ENCODE measurements around the gene AREL1.
"Not testable (repeated sequence)": the region's sequence is repeated elsewhere in the genome, so short reads cannot be mapped to it uniquely, and the experiment has no call there.

AREL1 gene, protein sequence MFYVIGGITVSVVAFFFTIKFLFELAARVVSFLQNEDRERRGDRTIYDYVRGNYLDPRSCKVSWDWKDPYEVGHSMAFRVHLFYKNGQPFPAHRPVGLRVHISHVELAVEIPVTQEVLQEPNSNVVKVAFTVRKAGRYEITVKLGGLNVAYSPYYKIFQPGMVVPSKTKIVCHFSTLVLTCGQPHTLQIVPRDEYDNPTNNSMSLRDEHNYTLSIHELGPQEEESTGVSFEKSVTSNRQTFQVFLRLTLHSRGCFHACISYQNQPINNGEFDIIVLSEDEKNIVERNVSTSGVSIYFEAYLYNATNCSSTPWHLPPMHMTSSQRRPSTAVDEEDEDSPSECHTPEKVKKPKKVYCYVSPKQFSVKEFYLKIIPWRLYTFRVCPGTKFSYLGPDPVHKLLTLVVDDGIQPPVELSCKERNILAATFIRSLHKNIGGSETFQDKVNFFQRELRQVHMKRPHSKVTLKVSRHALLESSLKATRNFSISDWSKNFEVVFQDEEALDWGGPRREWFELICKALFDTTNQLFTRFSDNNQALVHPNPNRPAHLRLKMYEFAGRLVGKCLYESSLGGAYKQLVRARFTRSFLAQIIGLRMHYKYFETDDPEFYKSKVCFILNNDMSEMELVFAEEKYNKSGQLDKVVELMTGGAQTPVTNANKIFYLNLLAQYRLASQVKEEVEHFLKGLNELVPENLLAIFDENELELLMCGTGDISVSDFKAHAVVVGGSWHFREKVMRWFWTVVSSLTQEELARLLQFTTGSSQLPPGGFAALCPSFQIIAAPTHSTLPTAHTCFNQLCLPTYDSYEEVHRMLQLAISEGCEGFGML

DNA sequence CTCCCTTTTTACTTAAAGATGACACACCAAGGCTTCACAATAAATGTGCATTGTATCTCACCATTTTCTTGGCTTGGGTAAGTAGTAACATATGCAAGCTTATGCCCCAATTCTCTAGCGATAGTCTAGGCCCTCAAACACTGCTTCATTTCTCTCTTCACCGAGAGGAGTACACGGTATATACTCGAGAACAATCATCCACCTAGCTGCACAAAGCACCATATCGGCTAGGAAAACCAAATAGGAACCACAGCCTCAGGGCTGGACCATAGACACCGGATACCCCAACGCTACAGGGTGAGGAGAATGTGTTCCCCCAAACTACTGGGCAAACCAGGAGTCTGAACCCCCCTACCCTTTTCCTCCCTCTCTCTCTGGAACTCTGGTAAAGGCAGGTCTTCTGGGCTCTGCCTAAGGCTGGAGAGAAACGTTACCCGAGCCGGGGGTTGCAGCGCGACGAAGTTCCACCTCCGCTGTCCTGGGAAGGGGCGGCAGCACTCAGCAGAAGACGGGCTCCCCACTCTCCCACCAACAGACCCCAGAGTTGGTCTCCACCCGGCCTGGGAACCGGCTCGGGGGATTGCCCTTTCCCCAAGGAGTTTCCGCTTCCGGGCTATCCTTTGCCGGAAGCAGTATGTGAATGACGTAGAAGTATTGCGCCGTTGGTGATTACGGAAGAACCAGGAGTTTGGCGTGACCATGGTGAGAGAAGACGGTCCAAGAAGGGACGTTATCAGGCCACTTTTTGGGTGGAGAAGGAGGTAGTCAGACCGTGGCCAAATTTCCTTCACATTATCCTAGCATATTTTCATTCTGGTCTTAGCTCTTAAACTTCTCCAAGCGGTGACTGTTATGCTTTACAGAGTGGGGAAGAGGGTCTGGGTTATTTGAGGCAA lies at the start of gene AREL1, which contains the start of gene FCF1:
Gene AREL1, minus strand, starts transcription at position 582 of the 896 bp plus-strand sequence. CDS start 27,465 bp downstream, outside the sequence.
Gene FCF1, plus strand, starts transcription at position 646 of the 896 bp plus-strand sequence. Its CDS starts 54 bp downstream, at position 700.
- DNase-seq (ENCODE audit: low read depth) = peak; percentile 65

DNA sequence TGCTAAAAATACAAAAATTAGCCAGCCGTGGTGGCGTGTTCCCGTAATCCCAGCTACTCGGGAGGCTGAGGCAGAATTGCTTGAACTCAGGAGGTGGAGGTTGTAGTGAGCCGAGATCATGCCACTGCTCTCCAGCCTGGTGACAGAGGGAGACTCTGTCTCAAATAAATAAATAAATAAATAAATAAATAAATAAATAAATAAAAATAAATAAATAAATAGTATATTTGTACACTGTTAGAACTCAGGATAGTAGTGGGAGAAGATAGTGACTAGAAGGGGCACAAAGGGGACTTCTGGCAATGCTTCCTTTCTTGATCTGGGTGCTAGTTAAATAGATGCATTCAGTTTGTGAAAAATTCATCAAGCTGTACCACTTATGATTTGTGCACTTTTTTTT lies 45.6 kb upstream of the AREL1 start:
- DNase-seq (ENCODE audit: low read depth) = not testable (repeated sequence)

DNA sequence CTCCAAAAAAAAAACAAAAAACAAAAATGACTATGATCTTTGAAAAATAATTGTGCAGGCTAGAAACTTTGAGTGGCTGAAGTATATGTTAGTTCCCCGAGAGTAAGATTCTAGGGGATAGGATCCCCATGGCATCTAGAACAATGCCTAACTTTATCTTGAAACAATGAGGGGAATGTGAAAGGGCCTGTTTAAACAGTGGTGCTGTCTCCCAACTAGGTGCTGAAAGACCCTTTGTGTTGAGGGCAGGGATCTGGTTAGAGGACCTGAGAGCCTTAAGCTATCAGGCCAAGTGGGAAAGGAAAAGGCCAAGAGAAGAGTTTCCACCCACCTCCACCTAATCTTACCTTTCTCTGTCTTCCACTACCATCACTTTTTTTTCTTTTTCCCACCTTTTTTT lies 43.4 kb upstream of the AREL1 start:
- DNase-seq (ENCODE audit: low read depth) = no peak

DNA sequence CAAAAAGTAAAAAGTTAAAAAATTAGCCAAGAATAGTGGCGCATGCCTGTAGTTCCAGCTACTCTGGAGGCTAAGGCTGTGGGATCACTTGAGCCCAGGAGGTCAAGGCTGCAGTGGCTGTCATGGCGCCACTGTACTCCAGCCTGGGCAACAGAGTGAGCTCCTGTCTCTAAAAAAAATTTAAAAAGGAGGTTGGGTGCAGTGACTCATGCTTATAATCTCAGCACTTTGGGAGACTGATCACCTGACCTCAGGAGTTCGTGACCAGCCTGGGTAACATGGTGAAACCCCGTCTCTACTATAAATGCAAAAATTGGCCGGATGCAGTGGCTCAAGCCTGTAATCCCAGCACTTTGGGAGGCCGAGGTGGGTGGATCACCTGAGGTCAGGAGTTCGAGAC lies 42.0 kb upstream of the AREL1 start:
- DNase-seq (ENCODE audit: low read depth) = no peak

DNA sequence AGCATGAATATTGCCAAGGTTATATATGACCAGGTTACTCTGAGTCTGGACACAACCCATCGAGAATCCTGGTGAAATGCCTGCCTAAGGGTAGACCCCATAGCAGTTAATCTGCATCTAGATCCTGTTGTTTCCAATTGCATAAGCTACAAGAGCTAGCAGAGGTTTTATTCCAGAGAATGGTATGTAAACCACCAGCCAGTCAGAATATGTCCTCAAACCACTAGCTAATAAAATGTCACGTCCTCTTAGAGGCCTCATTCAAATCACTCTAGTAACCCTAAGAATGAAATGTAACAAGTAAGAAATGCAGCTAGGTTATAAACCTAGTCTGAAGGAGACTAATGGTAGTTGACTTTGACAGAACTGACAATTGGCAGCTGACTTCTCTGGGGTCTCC lies 41.3 kb upstream of the AREL1 start:
- DNase-seq (ENCODE audit: low read depth) = no peak

DNA sequence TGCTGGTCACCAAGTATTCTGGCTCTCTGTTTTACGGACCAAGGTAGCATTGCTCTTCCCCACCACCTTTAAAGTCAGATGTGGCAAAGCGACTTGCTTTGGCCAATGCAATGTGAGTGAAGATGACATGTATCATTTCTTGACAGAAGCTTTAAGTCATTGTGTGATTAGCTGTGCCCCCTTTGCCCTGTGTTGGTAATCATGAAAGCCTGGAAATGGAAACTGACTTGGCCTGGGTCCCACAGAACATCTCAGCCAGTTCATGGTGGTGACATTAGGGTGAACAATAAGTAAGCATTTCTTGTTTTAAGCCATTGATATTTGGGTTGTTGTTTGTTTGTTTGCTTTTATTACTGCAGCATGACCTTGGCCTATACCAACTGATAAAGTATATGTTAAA lies 34.4 kb upstream of the AREL1 start:
- DNase-seq (ENCODE audit: low read depth) = no peak

DNA sequence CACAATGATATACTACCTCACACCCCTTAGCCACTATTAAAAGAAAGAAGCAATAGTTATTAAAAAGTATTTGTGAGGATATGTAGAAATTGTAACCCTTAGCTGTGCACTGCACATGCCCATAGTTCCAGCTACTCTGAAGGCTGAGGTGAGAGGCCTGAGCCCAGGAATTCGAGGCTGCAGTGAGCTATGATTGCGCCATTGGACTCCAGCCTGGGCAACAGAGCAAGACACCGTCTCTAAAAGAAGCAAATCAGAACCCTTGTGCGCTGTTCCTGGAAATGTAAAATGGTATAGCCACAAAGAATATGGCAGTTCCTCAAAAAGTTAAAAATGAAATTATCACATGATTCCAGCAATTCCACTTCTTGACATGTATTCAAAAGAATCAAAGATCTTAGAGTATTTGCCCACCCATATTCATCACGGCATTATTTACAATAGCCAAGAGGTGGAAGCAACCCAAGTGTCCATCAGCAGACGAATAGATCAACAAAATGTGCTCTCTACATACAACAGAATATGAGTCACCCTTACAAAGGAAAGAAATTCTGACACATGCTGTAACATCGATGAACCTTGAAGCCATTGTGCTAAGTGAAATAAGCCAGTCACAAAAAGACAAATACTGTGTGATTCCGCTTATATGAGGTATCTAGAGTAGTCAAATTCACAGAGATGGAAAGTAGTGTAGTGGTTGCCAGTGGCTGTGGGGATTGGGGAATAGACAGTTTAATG lies 26.6 kb upstream of the AREL1 start:
- no peak for DNase-seq (ENCODE audit: low read depth)

DNA sequence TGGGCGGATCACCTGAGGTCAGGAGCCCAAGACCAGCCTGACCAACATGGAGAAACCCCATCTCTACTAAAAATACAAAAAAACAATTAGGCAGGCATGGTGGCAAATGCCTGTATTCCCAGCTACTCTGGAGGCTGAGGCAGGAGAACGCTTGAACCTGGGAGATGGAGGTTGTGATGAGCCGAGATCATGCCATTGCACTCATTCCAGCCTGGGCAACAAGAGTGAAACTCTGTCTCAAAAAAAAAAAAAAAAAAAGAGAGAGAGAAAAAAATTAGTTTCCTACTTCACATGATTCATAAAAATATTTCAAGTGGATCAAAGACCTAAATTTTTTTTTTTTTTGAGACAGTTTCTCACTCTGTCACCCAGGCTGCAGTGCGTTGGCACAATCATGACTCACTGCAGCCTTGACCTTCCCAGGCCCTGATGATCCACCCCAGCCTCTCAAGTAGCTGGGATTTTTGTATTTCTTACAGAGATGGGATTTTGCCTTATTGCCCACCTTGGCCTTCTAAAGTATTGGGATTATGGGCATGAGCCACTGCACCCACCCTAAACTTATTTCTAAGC lies 25.0 kb upstream of the AREL1 start:
- DNase-seq (ENCODE audit: low read depth) = no peak

DNA sequence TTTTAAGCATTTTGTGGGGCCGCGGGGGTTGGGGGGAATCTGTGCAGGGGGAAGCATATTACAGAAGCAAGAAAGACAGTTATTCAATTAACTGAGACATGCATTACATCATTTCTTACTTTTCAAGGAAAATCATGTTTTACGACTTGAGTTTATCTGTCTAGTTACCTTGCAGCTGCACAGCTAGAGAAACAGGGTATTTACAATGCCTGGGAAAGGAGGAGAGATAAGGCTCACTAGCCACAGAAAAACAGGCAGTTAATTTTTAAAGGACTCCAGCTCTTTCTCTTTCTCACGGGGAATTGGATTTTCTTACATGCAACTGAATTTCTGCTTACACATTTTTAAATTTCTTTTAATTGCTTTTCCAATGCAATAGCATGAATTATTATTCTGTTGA lies 22.2 kb upstream of the AREL1 start:
- DNase-seq (ENCODE audit: low read depth) = no peak

DNA sequence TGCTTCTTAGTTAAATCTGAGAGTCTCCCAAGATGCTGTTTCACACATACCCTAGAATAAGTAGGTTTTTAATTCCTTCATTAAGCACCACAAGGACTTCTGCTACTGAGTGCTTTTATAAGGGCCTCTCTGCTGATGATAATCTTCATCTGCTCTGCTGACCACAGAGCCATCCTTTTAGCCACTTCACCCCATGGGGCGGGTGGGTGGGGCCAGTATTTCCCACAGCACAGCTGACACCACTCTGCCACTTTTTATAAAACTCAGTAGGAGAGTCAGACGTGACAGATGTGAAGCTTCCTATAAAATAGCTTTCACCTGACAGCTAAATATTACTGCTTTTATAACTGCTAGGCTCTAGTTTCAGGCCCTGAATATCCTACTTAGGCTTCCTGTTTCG lies 20.3 kb upstream of the AREL1 start:
- no peak for DNase-seq (ENCODE audit: low read depth)

DNA sequence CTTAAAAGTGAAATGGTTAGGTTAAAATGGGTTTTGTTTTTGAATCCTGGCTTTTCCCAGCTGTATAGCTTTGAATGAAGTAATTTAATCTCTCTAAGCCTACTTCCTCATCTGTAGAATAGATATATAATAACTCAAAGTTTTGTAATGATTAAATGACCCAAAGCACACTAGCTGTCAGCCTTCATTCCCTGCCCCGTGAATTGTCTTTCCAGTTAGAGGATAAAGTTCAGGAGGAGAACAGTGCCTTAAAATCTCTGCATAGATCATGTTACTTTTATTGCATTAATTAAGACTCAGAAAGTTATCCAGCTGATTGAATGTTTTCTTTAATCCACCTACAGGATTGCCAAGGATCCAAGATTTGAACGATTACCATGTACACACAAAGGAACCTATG lies 19.5 kb upstream of the AREL1 start:
- DNase-seq (ENCODE audit: low read depth) = no peak

DNA sequence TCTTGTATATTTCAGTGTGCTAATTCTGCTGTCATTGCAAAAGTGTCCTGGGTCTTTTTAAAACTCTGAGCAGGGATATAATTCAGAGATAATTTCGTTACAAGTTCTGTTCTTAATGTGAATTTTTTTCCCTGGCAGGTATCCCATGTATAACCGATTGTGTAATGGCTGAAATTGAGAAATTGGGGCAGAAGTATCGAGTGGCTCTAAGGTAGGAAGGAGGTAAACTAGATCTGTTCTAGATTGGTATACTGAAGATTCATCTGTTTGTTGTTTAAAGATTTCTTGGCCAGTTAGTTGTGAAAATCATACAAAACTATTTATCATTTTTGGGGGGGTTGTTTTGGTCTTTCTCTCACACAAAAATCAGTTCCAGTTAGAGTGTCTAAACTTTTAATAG lies 10.3 kb upstream of the AREL1 start:
- no peak for DNase-seq (ENCODE audit: low read depth)

DNA sequence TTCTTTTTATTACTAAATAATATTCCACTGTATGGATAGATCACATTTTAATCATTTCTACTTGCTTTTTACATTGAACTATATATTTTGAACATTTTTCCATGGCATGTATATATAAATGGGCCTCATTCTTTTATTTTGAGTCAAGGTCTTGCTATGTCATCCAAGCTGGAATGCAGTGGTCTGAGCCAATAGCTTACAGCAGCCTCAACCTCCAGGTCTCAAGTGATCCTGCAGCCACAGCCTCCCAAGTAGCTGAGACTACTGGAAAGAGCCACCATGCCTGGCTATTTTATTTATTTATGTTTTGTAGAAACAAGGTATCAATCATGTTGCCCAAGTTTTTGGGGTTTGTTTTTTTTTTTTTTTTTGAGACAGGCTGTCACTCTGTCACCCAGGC lies 7.6 kb upstream of the AREL1 start:
- no peak for DNase-seq (ENCODE audit: low read depth)

DNA sequence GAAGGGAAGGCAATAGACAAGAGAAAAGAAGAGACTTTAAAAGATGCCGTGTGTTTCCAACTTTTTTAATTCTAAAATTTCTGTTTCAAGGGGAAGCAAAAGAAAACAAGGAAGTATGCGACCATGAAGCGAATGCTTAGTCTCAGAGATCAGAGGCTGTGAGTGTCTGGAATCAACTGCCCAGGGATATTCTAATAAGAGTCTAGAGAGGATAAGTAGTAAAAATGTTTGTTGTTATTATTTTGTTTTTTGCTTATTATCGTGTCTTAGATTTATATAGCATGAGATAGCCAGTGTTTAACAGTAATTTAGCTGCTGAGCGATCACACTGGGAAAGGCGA lies 485 bp upstream of the AREL1 start:
- no peak for DNase-seq (ENCODE audit: low read depth)

DNA sequence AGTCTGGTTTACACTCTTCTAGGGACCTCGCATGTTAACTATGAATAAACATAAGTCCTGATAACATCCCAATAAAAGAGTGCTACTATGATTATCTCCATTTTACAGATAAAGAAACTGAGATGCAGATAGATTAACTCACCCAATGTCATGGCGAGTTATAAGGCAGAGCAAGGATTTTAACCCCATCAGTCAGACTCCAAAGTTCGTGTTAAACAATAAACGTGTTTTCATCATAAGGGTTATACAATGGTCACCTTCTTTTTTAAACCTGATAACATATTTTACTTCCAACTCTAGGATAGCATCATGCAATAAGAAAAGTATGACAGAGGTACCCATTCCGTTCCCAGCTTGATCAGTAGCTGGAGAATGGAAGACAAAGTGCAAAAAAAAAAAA lies 1.2 kb downstream of the AREL1 start:
- no peak for DNase-seq (ENCODE audit: low read depth)

DNA sequence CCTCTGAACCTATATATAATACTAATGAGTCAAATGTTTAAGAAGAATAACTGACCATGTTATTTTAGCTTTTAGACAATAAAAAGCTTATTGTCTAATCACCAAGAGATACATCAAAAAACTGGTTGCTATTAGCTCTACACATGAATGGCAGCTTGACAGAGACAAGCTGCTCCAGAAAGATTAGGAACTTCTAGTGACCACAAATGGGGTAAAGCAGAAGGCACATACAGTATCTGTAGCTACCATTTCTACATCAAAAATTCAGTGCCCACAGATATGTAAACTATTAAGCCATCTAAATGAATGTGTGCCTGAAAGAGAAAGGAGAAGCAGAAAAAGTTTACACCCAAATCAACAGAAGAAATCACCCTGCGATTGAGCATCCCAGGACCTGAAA lies 2.4 kb downstream of the AREL1 start:
- no peak for DNase-seq (ENCODE audit: low read depth)

DNA sequence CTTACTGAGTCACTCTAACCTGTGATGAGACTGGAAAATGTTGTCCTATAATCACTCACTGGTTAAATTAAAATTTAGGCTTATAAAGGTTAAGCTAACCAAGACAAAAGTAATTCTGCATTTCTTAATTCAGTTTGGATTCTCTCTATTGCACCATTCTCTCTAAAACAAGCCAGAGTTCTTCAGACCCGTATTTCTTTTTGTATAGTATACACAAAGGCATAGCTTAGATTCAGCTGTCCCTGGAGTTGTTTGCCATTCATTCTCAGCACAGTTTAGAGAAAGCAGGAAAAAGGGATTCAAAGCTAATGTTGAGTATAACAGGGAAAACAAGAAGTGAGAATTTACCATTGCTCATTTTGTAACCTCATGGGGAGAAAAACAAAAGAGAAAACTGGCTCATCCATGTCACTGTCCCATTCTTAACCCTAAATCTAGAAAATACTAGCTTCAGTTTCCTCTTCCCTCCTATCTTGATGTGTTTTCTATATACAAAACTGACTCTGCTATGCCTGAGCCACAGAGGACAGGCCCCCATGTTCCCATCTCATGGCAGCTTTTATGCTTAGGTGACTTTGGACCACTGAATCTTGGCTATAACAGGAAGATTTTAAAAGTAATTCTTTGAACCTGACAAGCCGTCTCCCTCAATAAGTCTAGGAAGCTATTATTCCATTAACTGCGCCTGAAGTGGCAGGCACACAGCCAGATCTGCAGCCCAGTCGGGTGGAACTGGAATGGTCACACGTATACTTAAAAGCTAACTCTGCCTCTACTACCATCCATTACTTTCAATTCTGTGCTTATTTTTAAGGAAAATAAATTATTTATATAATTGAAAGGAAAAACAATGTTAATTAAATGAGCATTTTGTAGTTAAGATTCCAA lies 7.0 kb downstream of the AREL1 start:
- DNase-seq (ENCODE audit: low read depth) = no peak

DNA sequence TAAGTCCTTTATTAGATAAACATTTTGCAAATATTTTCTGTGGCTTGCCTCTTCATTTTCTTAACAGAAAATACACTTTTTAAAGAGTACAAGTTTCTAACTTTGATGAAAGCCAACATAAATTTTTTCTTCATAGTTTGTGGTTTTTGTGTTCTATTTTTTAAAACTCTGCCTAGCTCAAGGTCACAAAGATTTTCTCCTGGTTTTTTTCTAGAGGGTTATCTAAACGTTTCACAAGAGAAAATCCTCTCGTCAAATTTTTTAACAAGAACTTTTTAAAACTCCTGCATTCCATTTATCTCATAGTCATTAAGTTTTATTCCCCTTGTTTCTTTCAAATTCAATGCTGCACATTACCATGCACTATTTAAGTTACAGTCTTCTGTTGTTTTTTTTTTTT lies 8.2 kb downstream of the AREL1 start:
- DNase-seq (ENCODE audit: low read depth) = no peak

DNA sequence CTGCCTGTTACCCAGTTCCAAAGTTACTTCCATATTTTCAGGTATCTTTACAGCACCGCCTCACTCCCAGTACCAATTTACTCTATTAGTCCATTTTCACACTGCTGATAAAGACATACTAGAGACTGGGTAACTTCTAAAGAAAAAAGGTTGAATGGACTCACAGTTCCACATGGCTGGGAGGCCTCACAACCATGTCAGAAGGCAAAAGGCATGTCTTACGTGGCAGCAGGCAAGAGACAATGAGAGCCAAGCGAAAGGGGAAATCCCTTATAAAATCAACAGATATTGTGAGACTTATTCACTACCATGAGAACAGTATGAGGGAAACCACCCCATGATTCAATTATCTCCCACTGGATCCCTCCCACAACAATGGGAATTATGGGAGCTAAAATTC lies 9.8 kb downstream of the AREL1 start:
- no peak for DNase-seq (ENCODE audit: low read depth)

DNA sequence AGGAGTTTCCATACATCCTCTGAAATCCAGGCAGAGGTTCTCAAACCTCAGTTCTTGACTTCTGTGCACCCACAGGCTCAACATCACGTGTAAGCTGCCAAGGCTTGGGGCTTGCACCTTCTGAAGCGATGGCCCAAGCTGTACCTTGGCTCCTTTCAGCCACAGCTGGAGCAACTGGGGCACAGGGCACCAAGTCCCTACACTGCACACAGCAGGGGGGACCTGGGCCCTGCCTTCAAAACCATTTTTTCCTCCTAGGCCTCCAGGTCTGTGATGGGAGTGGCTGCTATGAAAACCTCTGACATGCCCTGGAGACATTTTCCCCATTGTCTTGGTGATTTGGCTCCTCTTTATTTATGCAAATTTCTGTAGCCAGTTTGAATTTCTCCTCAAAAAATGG lies 10.6 kb downstream of the AREL1 start:
- DNase-seq (ENCODE audit: low read depth) = no peak
